HG03139 (cell line): ENCODE data around the gene TTC39C.
A peak's percentile ranks its signal among the peaks of the same experiment; 100 is the strongest.
"Not testable (repeated sequence)": the region's sequence is repeated elsewhere in the genome, so short reads cannot be mapped to it uniquely, and the experiment has no call there.

Source experiments
- ATAC-seq: cut with Tn5 transposase; IDR thresholded peaks from one replicate; pipeline ENCODE4 v1.9.1; 2021; ENCODE audit not compliant: unreplicated experiment

Gene TTC39C

GRCh38 chr18:24126155-24126961 is 111.8 kb downstream of the TTC39C start:
- ATAC-seq, result no peak

GRCh38 chr18:24127735-24128134 is 113.2 kb downstream of the TTC39C start:
- ATAC-seq, result no peak

GRCh38 chr18:24128700-24129099 is 114.1 kb downstream of the TTC39C start:
- ATAC-seq, result no peak

GRCh38 chr18:24130494-24130893 is 115.9 kb downstream of the TTC39C start:
- ATAC-seq, result no peak

GRCh38 chr18:24136967-24137373 is 122.4 kb downstream of the TTC39C start:
- no peak for ATAC-seq

- no peak for ATAC-seq
Observed at GRCh38 chr18:24138409-24138788, 123.8 kb downstream of the TTC39C start.

GRCh38 chr18:24138789-24139616 is 124.4 kb downstream of the TTC39C start, which contains the start of gene CABYR:
CABYR (plus strand) TSS chr18:24139062; CDS start chr18:24143115, 4,053 bp downstream.
- ATAC-seq, result peak; percentile 85

- no peak for ATAC-seq
Observed at GRCh38 chr18:24140697-24141096, 126.1 kb downstream of the TTC39C start.

- no peak for ATAC-seq
Observed at GRCh38 chr18:24142376-24142775, 127.8 kb downstream of the TTC39C start.

GRCh38 chr18:24149591-24149990 is 135.0 kb downstream of the TTC39C start:
- ATAC-seq, result not testable (repeated sequence)

- no peak for ATAC-seq
Observed at GRCh38 chr18:24153397-24153796, 138.8 kb downstream of the TTC39C start.

- no peak for ATAC-seq
Observed at GRCh38 chr18:24157855-24158254, 143.3 kb downstream of the TTC39C start.

GRCh38 chr18:24160086-24160485 is 145.5 kb downstream of the TTC39C start:
- no peak for ATAC-seq

- no peak for ATAC-seq
Observed at GRCh38 chr18:24161304-24161703, 146.8 kb downstream of the TTC39C start.

GRCh38 chr18:24168496-24168895 is 153.9 kb downstream of the TTC39C start:
- ATAC-seq, result no peak

GRCh38 chr18:24170360-24170759 is 155.8 kb downstream of the TTC39C start:
- no peak for ATAC-seq

GRCh38 chr18:24173997-24174396 is 159.4 kb downstream of the TTC39C start:
- ATAC-seq, result no peak

- ATAC-seq, result peak; percentile 71
Observed at GRCh38 chr18:24176727-24177416, 162.3 kb downstream of the TTC39C start.

GRCh38 chr18:24177499-24178133 is 163.1 kb downstream of the TTC39C start:
- no peak for ATAC-seq

- no peak for ATAC-seq
Observed at GRCh38 chr18:24180048-24180447, 165.5 kb downstream of the TTC39C start.

GRCh38 chr18:24181806-24182205 is 167.3 kb downstream of the TTC39C start:
- ATAC-seq, result no peak
